Hepatocyte (in vitro differentiated cells): ENCODE data around the gene GOLGA1.

ENCODE experiments used
- EZH2 ChIP-seq: fragments of 200-600 bp; sonication (generic); IDR thresholded peaks from 2 replicates; pipeline ENCODE4 v1.6.1; 2016; ENCODE audit warnings: antibody characterized with exemption, mild to moderate bottlenecking, borderline replicate concordance
- TF ChIP-seq, protein P1 (sequence below): fragments of 200-600 bp; sonication (generic); IDR thresholded peaks from 2 replicates; pipeline ENCODE4 v1.5.1; 2016; ENCODE audit warnings: antibody characterized with exemption, mild to moderate bottlenecking; ENCODE audit not compliant: poor library complexity

DNA sequence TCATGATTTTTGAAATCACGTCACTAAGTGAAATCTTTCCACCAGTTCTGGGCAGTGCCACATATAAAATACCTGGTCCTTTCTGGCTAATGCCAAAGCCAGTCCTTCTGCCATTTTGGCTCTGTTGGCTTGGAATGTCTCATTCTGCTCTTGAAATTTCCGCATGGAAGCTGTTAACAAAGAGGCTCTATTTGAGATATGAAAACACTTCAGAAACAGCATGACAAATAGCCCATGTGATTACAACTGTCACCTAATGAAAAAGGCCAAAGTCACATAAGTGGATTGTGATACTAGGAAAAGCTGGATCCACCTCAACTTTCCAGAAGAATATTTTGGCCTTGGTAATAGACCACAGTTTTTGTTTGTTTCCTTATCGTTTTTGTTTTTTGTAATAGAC lies 12.8 kb downstream of the GOLGA1 start:
- TF ChIP-seq, protein P1, sequence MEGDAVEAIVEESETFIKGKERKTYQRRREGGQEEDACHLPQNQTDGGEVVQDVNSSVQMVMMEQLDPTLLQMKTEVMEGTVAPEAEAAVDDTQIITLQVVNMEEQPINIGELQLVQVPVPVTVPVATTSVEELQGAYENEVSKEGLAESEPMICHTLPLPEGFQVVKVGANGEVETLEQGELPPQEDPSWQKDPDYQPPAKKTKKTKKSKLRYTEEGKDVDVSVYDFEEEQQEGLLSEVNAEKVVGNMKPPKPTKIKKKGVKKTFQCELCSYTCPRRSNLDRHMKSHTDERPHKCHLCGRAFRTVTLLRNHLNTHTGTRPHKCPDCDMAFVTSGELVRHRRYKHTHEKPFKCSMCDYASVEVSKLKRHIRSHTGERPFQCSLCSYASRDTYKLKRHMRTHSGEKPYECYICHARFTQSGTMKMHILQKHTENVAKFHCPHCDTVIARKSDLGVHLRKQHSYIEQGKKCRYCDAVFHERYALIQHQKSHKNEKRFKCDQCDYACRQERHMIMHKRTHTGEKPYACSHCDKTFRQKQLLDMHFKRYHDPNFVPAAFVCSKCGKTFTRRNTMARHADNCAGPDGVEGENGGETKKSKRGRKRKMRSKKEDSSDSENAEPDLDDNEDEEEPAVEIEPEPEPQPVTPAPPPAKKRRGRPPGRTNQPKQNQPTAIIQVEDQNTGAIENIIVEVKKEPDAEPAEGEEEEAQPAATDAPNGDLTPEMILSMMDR, result no peak
- no peak for TF ChIP-seq EZH2
